ENCODE measurements around the gene CCDC93.

DNA sequence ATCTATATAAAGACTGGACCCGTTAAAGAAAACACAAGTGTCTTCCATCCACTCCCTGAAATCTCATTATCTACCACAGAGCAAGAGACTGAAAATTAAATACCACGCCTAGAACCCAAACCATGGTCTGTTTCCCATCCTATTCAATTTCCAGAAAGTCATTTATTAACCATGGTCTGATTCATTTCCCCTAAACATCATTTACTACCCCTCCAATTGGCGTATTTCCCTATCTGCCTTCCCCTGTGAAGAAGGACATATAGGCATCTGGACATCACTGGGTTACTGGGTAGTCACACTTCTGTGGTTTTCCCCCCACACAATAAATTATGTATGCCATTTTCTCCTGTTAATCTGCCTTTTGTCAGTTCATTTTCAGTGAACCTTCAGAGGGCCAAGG lies 30.8 kb downstream of the CCDC93 start:
- TF ChIP-seq, protein P1, sequence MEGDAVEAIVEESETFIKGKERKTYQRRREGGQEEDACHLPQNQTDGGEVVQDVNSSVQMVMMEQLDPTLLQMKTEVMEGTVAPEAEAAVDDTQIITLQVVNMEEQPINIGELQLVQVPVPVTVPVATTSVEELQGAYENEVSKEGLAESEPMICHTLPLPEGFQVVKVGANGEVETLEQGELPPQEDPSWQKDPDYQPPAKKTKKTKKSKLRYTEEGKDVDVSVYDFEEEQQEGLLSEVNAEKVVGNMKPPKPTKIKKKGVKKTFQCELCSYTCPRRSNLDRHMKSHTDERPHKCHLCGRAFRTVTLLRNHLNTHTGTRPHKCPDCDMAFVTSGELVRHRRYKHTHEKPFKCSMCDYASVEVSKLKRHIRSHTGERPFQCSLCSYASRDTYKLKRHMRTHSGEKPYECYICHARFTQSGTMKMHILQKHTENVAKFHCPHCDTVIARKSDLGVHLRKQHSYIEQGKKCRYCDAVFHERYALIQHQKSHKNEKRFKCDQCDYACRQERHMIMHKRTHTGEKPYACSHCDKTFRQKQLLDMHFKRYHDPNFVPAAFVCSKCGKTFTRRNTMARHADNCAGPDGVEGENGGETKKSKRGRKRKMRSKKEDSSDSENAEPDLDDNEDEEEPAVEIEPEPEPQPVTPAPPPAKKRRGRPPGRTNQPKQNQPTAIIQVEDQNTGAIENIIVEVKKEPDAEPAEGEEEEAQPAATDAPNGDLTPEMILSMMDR (IDR thresholded peaks at IDR 0.05; ENCODE audit: low read depth, low read length), result no peak
- TF ChIP-seq EZH2phosphoT487 (IDR thresholded peaks at IDR 0.05; ENCODE audit: low read depth), result no peak

Measured in OCI-LY3 (cell line).